Stimulated activated CD8-positive, alpha-beta memory T cell treated with anti-CD3 and anti-CD28 coated beads, Interleukin-7, amount 100 ng/mL, for 4 hours (primary cell): Measurements from ENCODE around the gene RABGGTA.
"Not testable (repeated sequence)": the region's sequence is repeated elsewhere in the genome, so short reads cannot be mapped to it uniquely, and the experiment has no call there.

ENCODE experiments used
- DNase-seq, 2 donors: peaks; one replicate each; pipeline ENCODE4 v3.0.0-alpha.2; 2020; ENCODE audit warnings: low read depth in 2 of 2

RABGGTA gene

GRCh38 chr14:24240110-24240918 lies 31.1 kb downstream of the RABGGTA start:
- DNase-seq: no peak

GRCh38 chr14:24238527-24239037 lies 32.8 kb downstream of the RABGGTA start:
- DNase-seq: no peak

GRCh38 chr14:24238123-24238522 lies 33.3 kb downstream of the RABGGTA start:
- peak in 1 of 2 donors; percentile 30 for DNase-seq

- DNase-seq: no peak
Observed at GRCh38 chr14:24237463-24237955, 33.9 kb downstream of the RABGGTA start.

- no peak for DNase-seq
Observed at GRCh38 chr14:24236689-24237462, 34.5 kb downstream of the RABGGTA start.

GRCh38 chr14:24235804-24236688 lies 35.4 kb downstream of the RABGGTA start:
- DNase-seq: no peak

GRCh38 chr14:24234095-24235005 lies 37.0 kb downstream of the RABGGTA start:
- DNase-seq: no peak

GRCh38 chr14:24233538-24233866 lies 37.9 kb downstream of the RABGGTA start:
- no peak for DNase-seq

- DNase-seq: no peak
Observed at GRCh38 chr14:24232645-24233537, 38.5 kb downstream of the RABGGTA start, which contains the start of gene GMPR2. Gene GMPR2, plus strand, starts transcription at chr14:24232929. Its CDS starts 325 bp downstream, at chr14:24233254.

- DNase-seq: peak; percentile 81 to 85
Observed at GRCh38 chr14:24232121-24232644, 39.2 kb downstream of the RABGGTA start, which contains the start of gene NEDD8. Gene NEDD8, minus strand, starts transcription at chr14:24232367. Its CDS starts 100 bp downstream, at chr14:24232267.

- no peak for DNase-seq
Observed at GRCh38 chr14:24231263-24232120, 39.9 kb downstream of the RABGGTA start.

- DNase-seq: no peak
Observed at GRCh38 chr14:24228902-24229301, 42.5 kb downstream of the RABGGTA start.

GRCh38 chr14:24226473-24226872 lies 44.9 kb downstream of the RABGGTA start:
- no peak for DNase-seq

GRCh38 chr14:24224618-24225071 lies 46.8 kb downstream of the RABGGTA start:
- DNase-seq: no peak

- not testable (repeated sequence) for DNase-seq
Observed at GRCh38 chr14:24222987-24223386, 48.4 kb downstream of the RABGGTA start.

- no peak for DNase-seq
Observed at GRCh38 chr14:24219521-24219920, 51.9 kb downstream of the RABGGTA start.

GRCh38 chr14:24219080-24219479 lies 52.3 kb downstream of the RABGGTA start:
- DNase-seq: no peak

GRCh38 chr14:24216876-24217275 lies 54.5 kb downstream of the RABGGTA start:
- not testable (repeated sequence) for DNase-seq
